K562 (cell line): Measurements from ENCODE around the gene MEFV. TPM values are rescaled to one million over a fixed set of nuclear protein-coding genes. Genes with fewer than 3 reads are reported as not detected.

Experiments
- ATAC-seq: fragments of 200-7000 bp; cut with Tn5 transposase; 3 replicates; pipeline ENCODE4 v1.9.1; 2020; ENCODE audit warnings: moderate library complexity
- BruUV-seq: library from RNA; stranded (reverse); fragments of 400-500 nt; replicated peaks from 2 replicates; lab custom pipeline; 2021; lab: Mats Ljungman, UMichigan
- CTCF ChIA-PET: fragments of 300-600 bp; formaldehyde crosslinking; extraction: SDS; loops from one replicate; lab custom pipeline; 2021; ENCODE audit warnings: low intra/inter-chr PET ratio; lab: Yijun Ruan, JAX
- POLR2A ChIA-PET: fragments of 300-600, 350-650 bp; sonication (Branson Sonifier 250); formaldehyde crosslinking; extraction: SDS; loops from one replicate; lab custom pipeline; 2021; ENCODE audit warnings: antibody characterized with exemption, inconsistent platforms; lab: Yijun Ruan, JAX
- DNase-seq, 4 experiments: peaks; one replicate each; pipeline versions ENCODE4 v3.0.0 to v3.0.0-alpha.2; 2011 to 2018; ENCODE audit warnings: low spot score in 3 of 4, mixed read lengths in 3 of 4; ENCODE audit errors: extremely low read depth in 1 of 4
- FAIRE-seq: peaks from 2 replicates; lab custom pipeline; 2011; peaks lifted over from hg19 to GRCh38; lab: Jason Lieb, UNC
- H2AFZ ChIP-seq: 2 replicates; pipeline ENCODE4 v1.6.0; 2011; ENCODE audit warnings: low read depth, low read length, control low read depth, inconsistent platforms
- H3K27ac ChIP-seq: fragments of 200-600 bp; 3 replicates; pipeline ENCODE4 v1.8.0; 2011; ENCODE audit warnings: low read depth, mild to moderate bottlenecking, control low read depth, inconsistent platforms, low read length, moderate library complexity, mixed read lengths; ENCODE audit errors: extremely low read depth
- H3K27me3 ChIP-seq, 2 experiments: fragments of 300-600 bp in 1 of 2; 2 replicates in 1 of 2; 3 replicates in 1 of 2; pipeline versions ENCODE4 v1.6.0 to v1.8.0; 2011; ENCODE audit warnings: inconsistent platforms in 2 of 2, low read length in 2 of 2, mild to moderate bottlenecking in 1 of 2, mixed read lengths in 1 of 2, moderate library complexity in 1 of 2; ENCODE audit not compliant: control insufficient read depth in 2 of 2, insufficient read depth in 2 of 2
- H3K36me3 ChIP-seq: fragments of 300-600 bp; 3 replicates; pipeline ENCODE4 v1.8.0; 2011; ENCODE audit warnings: mild to moderate bottlenecking, low read length, inconsistent platforms; ENCODE audit not compliant: control insufficient read depth, insufficient read depth
- H3K4me1 ChIP-seq, 2 experiments: fragments of 200-600 bp in 1 of 2; replicated peaks in 1 of 2; 2 replicates in 1 of 2; 3 replicates in 1 of 2; pipeline versions ENCODE4 v1.5.1 to v1.8.0; 2011; ENCODE audit warnings: inconsistent platforms in 2 of 2, low read length in 2 of 2, mild to moderate bottlenecking in 1 of 2, mixed read lengths in 1 of 2, moderate library complexity in 1 of 2; ENCODE audit not compliant: control insufficient read depth in 2 of 2, insufficient read depth in 2 of 2
- H3K4me2 ChIP-seq: 2 replicates; pipeline ENCODE4 v1.6.1; 2011; ENCODE audit warnings: low read length, control low read depth, inconsistent platforms, mixed read lengths; ENCODE audit not compliant: insufficient read depth
- H3K4me3 ChIP-seq: fragments of 200-600 bp; sonication (generic), shearing (Covaris generic); 2 replicates; pipeline ENCODE4 v1.5.1; 2016; ENCODE audit warnings: control low read depth, inconsistent platforms
- H3K79me2 ChIP-seq: fragments of 200-600 bp; 3 replicates; pipeline ENCODE4 v1.8.0; 2011; ENCODE audit warnings: low read length, inconsistent platforms; ENCODE audit not compliant: control insufficient read depth, insufficient read depth
- H3K9ac ChIP-seq, 2 experiments: 2 replicates each; pipeline versions ENCODE4 v1.6.0 to v1.6.1; 2011; ENCODE audit warnings: low read depth in 2 of 2, low read length in 2 of 2, control low read depth in 1 of 2, inconsistent platforms in 1 of 2, mild to moderate bottlenecking in 1 of 2, mixed read lengths in 1 of 2; ENCODE audit not compliant: insufficient read depth in 1 of 2
- H3K9me1 ChIP-seq: one replicate; pipeline ENCODE4 v1.6.0; 2011; ENCODE audit warnings: inconsistent platforms, mild to moderate bottlenecking, low read length, moderate library complexity; ENCODE audit not compliant: control insufficient read depth, insufficient read depth
- H3K9me3 ChIP-seq: replicated peaks from 2 replicates; pipeline ENCODE4 v1.5.1; 2011; ENCODE audit warnings: low read depth, low read length, inconsistent platforms; ENCODE audit not compliant: control insufficient read depth, insufficient read depth
- H4K20me1 ChIP-seq: replicated peaks from 2 replicates; pipeline ENCODE4 v1.6.1; 2011; ENCODE audit warnings: low read length, inconsistent platforms, mixed read lengths; ENCODE audit not compliant: control insufficient read depth, insufficient read depth
- CEBPB ChIP-seq: fragments of 450-650 bp; IDR thresholded peaks from 2 replicates; pipeline ENCODE4 v1.6.1; 2016; ENCODE audit warnings: missing genetic modification characterization, missing compliant biosample characterization
- CREB5 ChIP-seq: fragments of 250-450 bp; sonication (Bioruptor Pico); IDR thresholded peaks from 2 replicates; pipeline ENCODE4 v1.5.0; 2020; ENCODE audit warnings: mild to moderate bottlenecking
- HOXB6 ChIP-seq: fragments of 250-450 bp; sonication (Bioruptor Pico); IDR thresholded peaks from 2 replicates; pipeline ENCODE4 v1.5.1; 2022; ENCODE audit warnings: mild to moderate bottlenecking, borderline replicate concordance
- JUNB ChIP-seq: fragments of 450-650 bp; formaldehyde crosslinking; conservative IDR thresholded peaks from 2 replicates; pipeline ENCODE4 v1.4.0; 2020; ENCODE audit warnings: mild to moderate bottlenecking
- PCBP2 ChIP-seq: fragments of 200-400 bp; formaldehyde crosslinking; IDR thresholded peaks from 2 replicates; pipeline ENCODE4 v1.6.1; 2018; ENCODE audit warnings: low read length, low read depth, mild to moderate bottlenecking, moderate library complexity; ENCODE audit not compliant: poor library complexity, severe bottlenecking
- PHF20 ChIP-seq: fragments of 450-650 bp; IDR thresholded peaks from 2 replicates; pipeline ENCODE4 v1.6.1; 2018; ENCODE audit not compliant: partially characterized antibody
- POLR2AphosphoS5 ChIP-seq: IDR thresholded peaks from 2 replicates; pipeline ENCODE4 v1.6.1; 2011; ENCODE audit warnings: mild to moderate bottlenecking, low read depth, low read length, moderate library complexity; ENCODE audit not compliant: control insufficient read depth, insufficient read depth
- PTTG1 ChIP-seq: fragments of 450-650 bp; IDR thresholded peaks from 2 replicates; pipeline ENCODE4 v1.6.1; 2016; ENCODE audit warnings: low read depth, mild to moderate bottlenecking, missing genetic modification characterization, missing compliant biosample characterization
- RERE ChIP-seq: sonication (generic); formaldehyde crosslinking; IDR thresholded peaks from 2 replicates; pipeline ENCODE4 v1.8.0; 2023; ENCODE audit warnings: missing genetic modification reagents, mild to moderate bottlenecking, borderline replicate concordance
- TARDBP ChIP-seq: fragments of 450-650 bp; IDR thresholded peaks from 2 replicates; pipeline ENCODE4 v1.6.1; 2016
- TCF15 ChIP-seq: fragments of 250-450 bp; sonication (Bioruptor Pico); IDR thresholded peaks from 2 replicates; pipeline ENCODE4 v1.8.0; 2022; ENCODE audit warnings: moderate library complexity, mild to moderate bottlenecking, inconsistent platforms
- WHSC1 ChIP-seq: IDR thresholded peaks from one replicate; pipeline ENCODE4 v1.6.1; 2012; ENCODE audit warnings: low read length, control low read depth, inconsistent platforms
- ZNF134 ChIP-seq: fragments of 250-450 bp; sonication (Bioruptor Pico); conservative IDR thresholded peaks from 2 replicates; pipeline ENCODE4 v1.4.0; 2020
- ZNF444 ChIP-seq: fragments of 250-450 bp; sonication (Bioruptor Pico); IDR thresholded peaks from 2 replicates; pipeline ENCODE4 v1.4.0; 2020; ENCODE audit warnings: mild to moderate bottlenecking, moderate library complexity
- ZNF584 ChIP-seq: fragments of 200-800 bp; sonication (Bioruptor generic); IDR thresholded peaks from 2 replicates; pipeline ENCODE4 v1.6.1; 2016; ENCODE audit warnings: low read depth, mild to moderate bottlenecking, missing genetic modification characterization, missing compliant biosample characterization
- WGBS: fragments of 100-300 bp; shearing (Covaris generic); methylation state at CpG from one replicate; pipeline ENCODE4 v1.1.6; 2016; ENCODE audit warnings: low coverage, mixed read lengths; ENCODE audit not compliant: insufficient coverage; ENCODE audit errors: missing lambda C conversion rate; 5-methylcytosine and 5-hydroxymethylcytosine counted together
- in situ Hi-C: fragments of 300-500 bp; cut with MboI; formaldehyde crosslinking; loops from 4 replicates; pipeline ENCODE4 v1.15.0; 2018; ENCODE audit warnings: inconsistent platforms, mixed read lengths
- intact Hi-C: fragments of 100-400 bp; cut with micrococcal nuclease; formaldehyde crosslinking; loops from 2 replicates; pipeline ENCODE4 v1.14.2; 2022
- polyA plus RNA-seq, 8 experiments: library from polyadenylated mRNA; depleted of rRNA in 4 of 8; stranded (reverse) in 5 of 8; unstranded in 3 of 8; fragments of >200 nt; fragmentation: Nextera tagmentation in 2 of 8; fragmentation: Illumina TruSeq in 1 of 8; extraction: Ambion mirVana in 2 of 8; extraction: Trizol in 1 of 8; gene quantifications; 2 replicates each; pipeline versions ENCODE4 v1.2.1 to v1.2.3, GENCODE V29; 2011 to 2014; ENCODE audit warnings: inconsistent platforms in 1 of 8, missing spikeins in 1 of 8
- total RNA-seq, 7 experiments: library from RNA; depleted of rRNA in 6 of 7; stranded (reverse); fragments of >200 nt in 6 of 7; fragmentation: Illumina TruSeq in 2 of 7; extraction: Trizol in 2 of 7; gene quantifications; 2 replicates each; pipeline versions ENCODE4 v1.2.1 to v1.2.3, GENCODE V29; 2011 to 2021; ENCODE audit warnings: low replicate concordance in 1 of 7

Gene MEFV
- total and polyA plus RNA-seq, 9 of the 15 experiments (the other 6 are each of a cell fraction or from before 2014, with no cell fraction given): 0.14 TPM; not detected in 8

DNA sequence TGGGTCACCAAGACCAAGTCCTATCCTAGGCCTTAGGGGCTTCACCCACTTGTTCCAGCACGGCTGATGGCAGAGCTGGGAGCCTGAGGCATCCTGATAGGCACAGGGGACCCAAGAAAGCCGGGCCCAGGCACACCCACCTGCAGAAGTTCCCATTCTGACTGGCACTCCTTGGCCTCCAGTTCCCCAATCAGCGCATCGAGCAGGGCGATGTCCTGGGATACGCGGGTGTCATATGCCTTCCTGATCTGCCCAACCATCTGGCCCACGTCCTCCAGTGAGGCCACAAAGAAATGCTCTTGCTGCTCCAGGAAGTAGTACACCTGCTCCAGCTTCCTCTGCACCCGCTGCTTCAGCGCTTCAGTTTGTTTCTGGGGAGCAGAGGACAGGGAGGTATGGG lies 9.6 kb downstream of the MEFV start:
- no peak for DNase-seq
- intact Hi-C loops: no loop called here
- H3K27me3 ChIP-seq: peaks cover 28 to 70% of the 10 kb centered on the region in 2 experiments
- H3K27ac ChIP-seq: no peak overlapping the region
- 32% methylated on average over 8 of the region's 10 CpGs for WGBS
- no peaks in the 10 kb centered on the region for H4K20me1 ChIP-seq
- TF ChIP-seq PCBP2 (no peak), PHF20 (no peak), ZNF584 (no peak), CEBPB (tag) (no peak), WHSC1 (no peak), TARDBP (no peak), HOXB6 (CRISPR knock-in tag) (no peak), PTTG1 (no peak), CREB5 (CRISPR knock-in tag) (no peak), RERE (no peak), TCF15 (no peak), POLR2AphosphoS5 (no peak), ZNF134 (CRISPR knock-in tag) (no peak), JUNB (CRISPR knock-in tag) (no peak), ZNF444 (CRISPR knock-in tag) (no peak)
- POLR2A ChIA-PET: no interaction called here
- no peak for ATAC-seq
- peaks cover 0 to 5% of the 10 kb centered on the region in 2 experiments; a peak in 1 of 5 replicates for H3K4me1 ChIP-seq
- no peak overlapping the region for H2AFZ ChIP-seq
- no peaks in the 10 kb centered on the region for H3K9me1 ChIP-seq
- peaks cover 4% of the 10 kb centered on the region for H3K9me3 ChIP-seq
- H3K4me3 ChIP-seq: no peak overlapping the region
- no peak for FAIRE-seq
- H3K4me2 ChIP-seq: no peak overlapping the region
- no peaks in the 10 kb centered on the region for H3K79me2 ChIP-seq
- in situ Hi-C loops: no loop called here
- H3K36me3 ChIP-seq: no peaks in the 10 kb centered on the region
- no TSS peak for BruUV-seq
- CTCF ChIA-PET: no interaction called here
- H3K9ac ChIP-seq: no peak overlapping the region
